ES-I3 (cell line): ENCODE data around the gene FNDC3A.

Experiments
- H3K36me3 ChIP-seq: 2 replicates; pipeline ENCODE4 v1.6.1; 2013; ENCODE audit warnings: mild to moderate bottlenecking, low read length, control low read depth, moderate library complexity; ENCODE audit not compliant: insufficient read depth
- H3K4me1 ChIP-seq: 2 replicates; pipeline ENCODE4 v1.6.1; 2013; ENCODE audit warnings: mild to moderate bottlenecking, control low read depth, low read length; ENCODE audit not compliant: insufficient read depth
- H3K9ac ChIP-seq: 2 replicates; pipeline ENCODE4 v1.6.1; 2013; ENCODE audit warnings: low read depth, mild to moderate bottlenecking, low read length, moderate library complexity
- H3K9me3 ChIP-seq: 2 replicates; pipeline ENCODE4 v1.6.1; 2013; ENCODE audit warnings: mild to moderate bottlenecking, low read length, moderate library complexity; ENCODE audit not compliant: control insufficient read depth, insufficient read depth

The FNDC3A gene

GRCh38 chr13:49258089-49258796, 282.5 kb downstream of the FNDC3A start:
- no peaks in the 10 kb centered on the region for H3K4me1 ChIP-seq
- no peak overlapping the region for H3K9ac ChIP-seq
- H3K36me3 ChIP-seq, result no peaks in the 10 kb centered on the region
- H3K9me3 ChIP-seq, result no peaks in the 10 kb centered on the region
